ENCODE results near the gene ROR1.

Gene ROR1

DNA sequence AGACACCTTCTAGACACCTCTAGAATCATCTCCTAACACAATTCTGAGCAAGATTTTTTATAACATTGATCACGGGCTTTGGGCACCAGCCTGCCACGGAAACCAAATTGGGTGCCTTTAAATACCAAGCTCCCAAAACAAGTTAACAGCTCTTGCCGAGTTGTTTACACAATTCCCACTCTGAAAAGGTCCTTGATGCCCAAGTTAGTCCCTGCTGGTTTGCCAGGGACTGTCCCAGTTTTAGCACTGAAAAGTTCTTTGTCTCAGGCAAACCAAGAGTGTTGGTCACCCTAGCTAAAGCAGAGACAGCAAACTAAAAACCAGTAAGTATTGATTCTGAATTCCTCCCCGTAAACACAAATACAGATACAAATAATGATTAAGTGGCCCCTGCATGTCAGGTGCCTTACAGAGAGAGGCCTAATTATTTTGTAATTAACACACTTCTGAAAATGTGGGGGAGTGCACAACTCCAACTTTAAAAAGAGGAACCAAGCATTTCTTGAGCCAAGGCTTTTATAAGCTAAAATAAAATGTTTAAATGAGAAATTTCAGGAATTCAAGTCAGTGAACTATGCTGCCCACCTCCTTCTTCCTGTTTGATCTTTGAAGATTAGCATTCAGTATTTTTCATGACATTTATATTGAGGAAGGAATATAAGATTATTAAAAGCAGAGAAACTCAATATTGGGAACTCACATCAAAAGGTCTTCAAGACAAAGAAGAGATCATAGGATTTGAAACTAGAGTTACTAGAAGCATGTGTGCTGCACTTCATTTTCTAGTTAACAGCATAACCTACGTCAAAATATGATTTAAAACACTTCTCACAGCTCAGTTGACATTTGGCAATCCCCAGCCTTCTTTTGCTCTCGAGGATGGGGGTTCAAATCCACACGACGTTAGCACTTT lies 420.6 kb downstream of the ROR1 start:
- Histone ChIP-seq H3K9me3 (no peaks in the 10 kb centered on the region), H3K36me3 (no peaks in the 10 kb centered on the region), H3K27me3 (no peaks in the 10 kb centered on the region), H3K4me3 (ENCODE audit: low read depth in 1 of 2, low read length in 1 of 2) (no peak overlapping the region), H3K4me1 (ENCODE audit: control insufficient read depth in 1 of 2, insufficient read depth in 1 of 2, low read depth in 1 of 2, low read length in 1 of 2) (no peaks in the 10 kb centered on the region), H3K27ac (no peak overlapping the region)
- TF ChIP-seq, protein P1, sequence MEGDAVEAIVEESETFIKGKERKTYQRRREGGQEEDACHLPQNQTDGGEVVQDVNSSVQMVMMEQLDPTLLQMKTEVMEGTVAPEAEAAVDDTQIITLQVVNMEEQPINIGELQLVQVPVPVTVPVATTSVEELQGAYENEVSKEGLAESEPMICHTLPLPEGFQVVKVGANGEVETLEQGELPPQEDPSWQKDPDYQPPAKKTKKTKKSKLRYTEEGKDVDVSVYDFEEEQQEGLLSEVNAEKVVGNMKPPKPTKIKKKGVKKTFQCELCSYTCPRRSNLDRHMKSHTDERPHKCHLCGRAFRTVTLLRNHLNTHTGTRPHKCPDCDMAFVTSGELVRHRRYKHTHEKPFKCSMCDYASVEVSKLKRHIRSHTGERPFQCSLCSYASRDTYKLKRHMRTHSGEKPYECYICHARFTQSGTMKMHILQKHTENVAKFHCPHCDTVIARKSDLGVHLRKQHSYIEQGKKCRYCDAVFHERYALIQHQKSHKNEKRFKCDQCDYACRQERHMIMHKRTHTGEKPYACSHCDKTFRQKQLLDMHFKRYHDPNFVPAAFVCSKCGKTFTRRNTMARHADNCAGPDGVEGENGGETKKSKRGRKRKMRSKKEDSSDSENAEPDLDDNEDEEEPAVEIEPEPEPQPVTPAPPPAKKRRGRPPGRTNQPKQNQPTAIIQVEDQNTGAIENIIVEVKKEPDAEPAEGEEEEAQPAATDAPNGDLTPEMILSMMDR (IDR thresholded peaks at IDR 0.05), result no peak

DNA sequence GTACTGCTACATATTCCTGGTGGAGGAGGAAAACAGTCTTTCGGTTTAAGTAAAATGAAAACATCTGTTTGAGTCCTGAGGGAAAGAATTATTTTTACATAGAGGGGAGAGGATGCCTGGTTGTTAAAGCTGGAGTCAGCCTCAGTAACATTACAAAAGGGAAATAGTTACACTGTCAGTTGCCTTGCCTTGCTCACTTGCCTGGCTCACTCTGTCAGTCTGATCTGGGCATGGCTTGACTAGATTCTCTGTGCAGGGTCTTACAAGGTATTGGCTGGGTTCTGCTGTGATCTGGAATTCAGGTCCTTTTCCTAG lies 421.2 kb downstream of the ROR1 start:
- TF ChIP-seq, protein P1 (IDR thresholded peaks at IDR 0.05), result no peak
- Histone ChIP-seq H3K4me3 (ENCODE audit: low read depth in 1 of 2, low read length in 1 of 2) (no peak overlapping the region), H3K4me1 (ENCODE audit: control insufficient read depth in 1 of 2, insufficient read depth in 1 of 2, low read depth in 1 of 2, low read length in 1 of 2) (no peaks in the 10 kb centered on the region)

DNA sequence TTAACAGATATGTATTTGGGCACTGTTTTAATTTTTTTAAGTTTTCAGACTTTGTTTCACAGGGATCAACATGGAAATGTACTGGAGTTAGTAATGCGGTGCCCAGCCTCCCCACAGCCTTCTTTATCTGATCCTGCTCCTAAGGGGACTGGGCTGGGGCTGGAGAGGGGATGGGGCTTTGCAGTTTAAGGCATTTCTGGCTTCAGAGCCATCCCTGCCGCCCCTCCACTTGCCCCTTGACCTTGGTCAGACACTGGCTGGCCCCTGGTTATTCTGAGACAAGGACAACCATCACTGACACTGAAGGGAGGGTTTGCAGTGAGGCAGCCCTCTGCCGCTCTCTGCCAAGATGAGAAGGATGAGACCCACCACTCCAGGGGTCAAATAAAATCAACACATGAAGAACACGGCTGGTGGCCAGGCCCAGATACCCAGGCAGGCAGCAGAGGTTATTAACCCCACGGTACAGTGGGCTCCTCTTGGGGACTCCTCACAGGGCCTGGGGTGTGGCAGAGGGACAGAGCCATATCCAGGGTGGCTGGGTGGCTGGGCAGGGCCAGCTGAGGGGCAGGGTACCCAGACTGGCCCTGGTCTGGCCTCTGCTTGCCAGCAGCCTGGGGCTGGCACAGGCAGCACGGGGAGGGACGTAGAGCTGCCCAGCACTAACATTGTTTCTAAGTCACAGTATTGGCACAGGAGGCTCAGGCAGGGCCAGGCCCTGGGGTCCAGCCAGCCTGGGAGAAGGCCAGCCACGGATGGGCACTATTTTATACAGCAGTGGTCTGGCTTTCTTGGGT lies 422.5 kb downstream of the ROR1 start:
- TF ChIP-seq, protein P1 (IDR thresholded peaks at IDR 0.05), result no peak
- Histone ChIP-seq H3K4me1 (ENCODE audit: control insufficient read depth in 1 of 2, insufficient read depth in 1 of 2, low read depth in 1 of 2, low read length in 1 of 2) (no peaks in the 10 kb centered on the region), H3K9me3 (no peaks in the 10 kb centered on the region), H3K27me3 (no peaks in the 10 kb centered on the region), H3K27ac (no peak overlapping the region), H3K4me3 (ENCODE audit: low read depth in 1 of 2, low read length in 1 of 2) (no peak overlapping the region), H3K36me3 (no peaks in the 10 kb centered on the region)

More for the DNA sequence above, 421.2 kb downstream of the ROR1 start:
- H3K9me3 ChIP-seq, result no peaks in the 10 kb centered on the region
- no peaks in the 10 kb centered on the region for H3K27me3 ChIP-seq
- no peaks in the 10 kb centered on the region for H3K36me3 ChIP-seq
- H3K27ac ChIP-seq, result no peak overlapping the region

DNA sequence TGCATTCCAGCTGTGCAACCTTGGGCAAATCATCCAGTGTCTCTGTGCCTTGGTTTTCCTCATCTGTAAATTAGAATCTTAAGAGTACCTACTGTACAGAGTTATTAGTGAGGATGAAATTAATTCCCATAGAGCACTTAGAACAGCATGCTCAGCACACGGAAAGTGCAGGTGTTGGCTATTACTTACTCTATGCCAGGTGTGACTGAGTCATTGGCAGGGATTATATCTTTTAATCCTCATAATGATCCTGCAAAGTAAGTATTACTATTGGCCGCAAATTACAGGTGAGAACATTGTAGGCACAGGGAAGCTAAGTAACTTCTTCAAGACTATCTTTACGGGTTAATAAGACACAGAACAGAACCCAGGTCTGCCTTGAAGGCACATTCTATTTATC lies 423.3 kb downstream of the ROR1 start:
- no peak overlapping the region for H3K4me3 ChIP-seq (ENCODE audit: low read depth in 1 of 2, low read length in 1 of 2)
- H3K9me3 ChIP-seq, result no peaks in the 10 kb centered on the region
- TF ChIP-seq, protein P1 (IDR thresholded peaks at IDR 0.05), result no peak
- no peaks in the 10 kb centered on the region for H3K27me3 ChIP-seq
- H3K4me1 ChIP-seq (ENCODE audit: control insufficient read depth in 1 of 2, insufficient read depth in 1 of 2, low read depth in 1 of 2, low read length in 1 of 2), result no peaks in the 10 kb centered on the region
- H3K27ac ChIP-seq, result no peak overlapping the region
- H3K36me3 ChIP-seq, result no peaks in the 10 kb centered on the region

DNA sequence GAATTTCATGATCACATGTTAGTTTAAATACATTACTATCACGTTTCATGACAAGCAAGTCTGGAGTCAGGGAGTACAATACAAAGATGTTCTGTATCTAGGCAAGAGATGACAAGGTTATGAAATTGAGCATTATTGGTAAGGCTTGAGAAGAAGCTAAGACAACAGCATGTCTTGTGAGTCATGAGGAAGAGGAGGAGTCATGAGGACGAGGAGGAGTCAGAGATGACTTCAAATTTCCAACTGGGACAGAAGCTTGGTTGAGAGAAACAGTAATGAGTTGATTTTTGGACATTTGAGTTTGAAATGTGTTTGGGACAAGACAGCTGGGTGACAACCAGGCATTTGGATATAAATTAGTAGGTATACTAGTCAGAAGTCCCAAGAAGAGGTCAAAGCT lies 425.3 kb downstream of the ROR1 start:
- H3K27me3 ChIP-seq, result no peaks in the 10 kb centered on the region
- no peaks in the 10 kb centered on the region for H3K36me3 ChIP-seq
- TF ChIP-seq, protein P1 (IDR thresholded peaks at IDR 0.05), result no peak
- H3K4me3 ChIP-seq (ENCODE audit: low read depth in 1 of 2, low read length in 1 of 2), result no peak overlapping the region
- no peaks in the 10 kb centered on the region for H3K9me3 ChIP-seq
- no peak overlapping the region for H3K27ac ChIP-seq
- H3K4me1 ChIP-seq (ENCODE audit: control insufficient read depth in 1 of 2, insufficient read depth in 1 of 2, low read depth in 1 of 2, low read length in 1 of 2), result no peaks in the 10 kb centered on the region

Measured in neutrophil (primary cell).